GM12878 (cell line): Measurements from ENCODE around the gene CHD9. TPM values are rescaled to one million over a fixed set of nuclear protein-coding genes. Genes with fewer than 3 reads are reported as not detected.

Experiments used
- ATAC-seq: fragments of 200-7000 bp; cut with Tn5 transposase; 3 replicates; pipeline ENCODE4 v1.9.1; 2020; ENCODE audit warnings: mild to moderate bottlenecking, moderate library complexity
- BruUV-seq: library from RNA; stranded (reverse); fragments of 400-500 nt; replicated peaks from 2 replicates; lab custom pipeline; 2021; lab: Mats Ljungman, UMichigan
- CTCF ChIA-PET: fragments of 300-600 bp; sonication (Branson Sonifier 250); formaldehyde crosslinking; extraction: SDS; loops from one replicate; lab custom pipeline; 2021; ENCODE audit warnings: inconsistent platforms; lab: Yijun Ruan, JAX
- POLR2A ChIA-PET: fragments of 350-600 bp; formaldehyde crosslinking; extraction: SDS; loops from one replicate; lab custom pipeline; 2021; ENCODE audit warnings: inconsistent platforms; lab: Charles Lee
- RAD21 ChIA-PET: fragments of 300-600 bp; sonication (Branson Sonifier 250); formaldehyde crosslinking; loops from one replicate; lab custom pipeline; 2023; ENCODE audit warnings: antibody characterized with exemption; ENCODE audit not compliant: unreplicated experiment; lab: Charles Lee
- SMC1A ChIA-PET: fragments of 300-600 bp; sonication (Branson Sonifier 250); formaldehyde crosslinking; loops from one replicate; lab custom pipeline; 2023; ENCODE audit not compliant: unreplicated experiment, uncharacterized antibody; lab: Charles Lee
- DNase-seq: peaks from one replicate; pipeline ENCODE4 v3.0.0-alpha.2; 2011; ENCODE audit warnings: low read depth, low spot score
- FAIRE-seq: peaks from 3 replicates; lab custom pipeline; 2011; peaks lifted over from hg19 to GRCh38; lab: Jason Lieb, UNC
- H2AFZ ChIP-seq: 2 replicates; pipeline ENCODE4 v1.6.0; 2011; ENCODE audit warnings: low read depth, low read length, control low read depth; ENCODE audit not compliant: control insufficient read depth
- H3K27ac ChIP-seq: 2 replicates; pipeline ENCODE4 v1.5.1; 2011; ENCODE audit warnings: control low read depth; ENCODE audit not compliant: control insufficient read depth, insufficient read depth
- H3K27me3 ChIP-seq, 2 experiments: replicated peaks in 1 of 2; 2 replicates each; pipeline versions ENCODE4 v1.6.0 to v1.6.1; 2011; ENCODE audit warnings: low read length in 1 of 2; ENCODE audit not compliant: control insufficient read depth in 2 of 2, insufficient read depth in 2 of 2
- H3K36me3 ChIP-seq, 2 experiments: 2 replicates each; pipeline ENCODE4 v1.5.1; 2011; ENCODE audit warnings: low read length in 1 of 2; ENCODE audit not compliant: control insufficient read depth in 2 of 2, insufficient read depth in 2 of 2
- H3K4me1 ChIP-seq: 2 replicates; pipeline ENCODE4 v1.6.1; 2011; ENCODE audit warnings: mild to moderate bottlenecking, low read length, moderate library complexity, mixed read lengths; ENCODE audit not compliant: control insufficient read depth, insufficient read depth
- H3K4me2 ChIP-seq: 2 replicates; pipeline ENCODE4 v1.6.0; 2011; ENCODE audit warnings: control low read depth; ENCODE audit not compliant: control insufficient read depth, insufficient read depth
- H3K4me3 ChIP-seq: fragments of 200-600 bp; sonication (generic); 2 replicates; pipeline ENCODE4 v1.5.1; 2016
- H3K79me2 ChIP-seq: 2 replicates; pipeline ENCODE4 v1.6.0; 2011; ENCODE audit warnings: low read length; ENCODE audit not compliant: control insufficient read depth, insufficient read depth
- H3K9ac ChIP-seq: 2 replicates; pipeline ENCODE4 v1.8.0; 2011; ENCODE audit warnings: low read length, control low read depth, mixed read lengths; ENCODE audit not compliant: control insufficient read depth, insufficient read depth
- H3K9me3 ChIP-seq: replicated peaks from 3 replicates; pipeline ENCODE4 v1.5.1; 2011; ENCODE audit warnings: mild to moderate bottlenecking, low read length; ENCODE audit not compliant: control insufficient read depth, insufficient read depth
- H4K20me1 ChIP-seq: 2 replicates; pipeline ENCODE4 v1.6.0; 2011; ENCODE audit not compliant: control insufficient read depth, insufficient read depth
- ATF3 ChIP-seq: IDR thresholded peaks from 2 replicates; pipeline ENCODE4 v1.6.1; 2011; ENCODE audit warnings: low read depth, mild to moderate bottlenecking, low read length, moderate library complexity, borderline replicate concordance; ENCODE audit errors: extremely low read depth
- CHD1 ChIP-seq: IDR thresholded peaks from 2 replicates; pipeline ENCODE4 v1.6.1; 2012; ENCODE audit warnings: low read depth, low read length, improper control_type of control experiment
- EED ChIP-seq: sonication (generic); IDR thresholded peaks from 2 replicates; pipeline ENCODE4 v1.6.1; 2016; ENCODE audit warnings: antibody characterized with exemption, low read depth
- KAT2A ChIP-seq: conservative IDR thresholded peaks from 2 replicates; pipeline ENCODE4 v1.6.1; 2011; ENCODE audit warnings: low read depth, low read length; ENCODE audit not compliant: control insufficient read depth
- MTA2 ChIP-seq: fragments of 450-650 bp; IDR thresholded peaks from 2 replicates; pipeline ENCODE4 v1.6.1; 2016; ENCODE audit warnings: low read depth, mild to moderate bottlenecking, moderate library complexity
- SUZ12 ChIP-seq: fragments of 200-600 bp; sonication (generic); IDR thresholded peaks from one replicate; pipeline ENCODE4 v1.6.1; 2018; ENCODE audit warnings: antibody characterized with exemption, mild to moderate bottlenecking; ENCODE audit not compliant: unreplicated experiment
- ZNF384 ChIP-seq: IDR thresholded peaks from 2 replicates; pipeline ENCODE4 v1.6.1; 2012; ENCODE audit warnings: low read depth, mild to moderate bottlenecking, low read length, improper control_type of control experiment, borderline replicate concordance
- ZNF622 ChIP-seq: fragments of 450-650 bp; IDR thresholded peaks from 2 replicates; pipeline ENCODE4 v1.6.1; 2017; ENCODE audit warnings: mild to moderate bottlenecking, inconsistent platforms
- WGBS: methylation state at CpG from one replicate; pipeline ENCODE4 v1.1.6; 2016; ENCODE audit warnings: low lambda C conversion rate; ENCODE audit not compliant: insufficient replicate concordance, insufficient coverage; ENCODE audit errors: missing lambda C conversion rate; 5-methylcytosine and 5-hydroxymethylcytosine counted together
- in situ Hi-C: fragments of 300-500 bp; cut with MboI; formaldehyde crosslinking; loops from 9 replicates; pipeline ENCODE4 v1.14.3; 2018; ENCODE audit warnings: mixed read lengths
- intact Hi-C: fragments of 100-400 bp; cut with micrococcal nuclease; formaldehyde crosslinking; loops from one replicate; pipeline ENCODE4 v1.14.2; 2022; ENCODE audit not compliant: unreplicated experiment
- polyA plus RNA-seq, 11 experiments: library from polyadenylated mRNA; depleted of rRNA in 4 of 11; unstranded in 6 of 11; stranded (reverse) in 5 of 11; fragments of >200 nt; fragmentation: Nextera tagmentation in 4 of 11; fragmentation: Illumina TruSeq in 1 of 11; extraction: Ambion mirVana in 4 of 11; extraction: Trizol in 1 of 11; gene quantifications; 1 replicate in 1 of 11; 2 replicates in 10 of 11; pipeline versions ENCODE4 v1.2.1 to v1.2.3, GENCODE V29; 2011 to 2016; ENCODE audit warnings: inconsistent platforms in 2 of 11, missing spikeins in 2 of 11, low read depth in 1 of 11
- total RNA-seq, 4 experiments: library from RNA; depleted of rRNA in 3 of 4; stranded (reverse); fragments of >200 nt in 3 of 4; fragmentation: Illumina TruSeq in 1 of 4; extraction: Trizol in 1 of 4; gene quantifications; 2 replicates each; pipeline versions ENCODE4 v1.2.1 to v1.2.3, GENCODE V29; 2013 to 2021
- TF ChIP-seq, protein P1 (sequence below): IDR thresholded peaks from 2 replicates; pipeline ENCODE4 v1.6.1; 2011; ENCODE audit warnings: low read depth, low read length, improper control_type of control experiment, borderline replicate concordance

CHD9 gene
- total and polyA plus RNA-seq, 10 of the 15 experiments (the other 5 are each of a cell fraction or from before 2014, with no cell fraction given), result 29.2 to 95.7 (median 54.3) TPM

- TF ChIP-seq EED (no peak), KAT2A (no peak), ZNF622 (no peak), SUZ12 (no peak), MTA2 (no peak), CHD1 (no peak)
- TF ChIP-seq, protein P1, sequence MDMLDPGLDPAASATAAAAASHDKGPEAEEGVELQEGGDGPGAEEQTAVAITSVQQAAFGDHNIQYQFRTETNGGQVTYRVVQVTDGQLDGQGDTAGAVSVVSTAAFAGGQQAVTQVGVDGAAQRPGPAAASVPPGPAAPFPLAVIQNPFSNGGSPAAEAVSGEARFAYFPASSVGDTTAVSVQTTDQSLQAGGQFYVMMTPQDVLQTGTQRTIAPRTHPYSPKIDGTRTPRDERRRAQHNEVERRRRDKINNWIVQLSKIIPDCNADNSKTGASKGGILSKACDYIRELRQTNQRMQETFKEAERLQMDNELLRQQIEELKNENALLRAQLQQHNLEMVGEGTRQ, result no peak
These were observed 194.5 kb downstream of the CHD9 start (continued) for GRCh38 chr16:53249331-53249730.

DNA sequence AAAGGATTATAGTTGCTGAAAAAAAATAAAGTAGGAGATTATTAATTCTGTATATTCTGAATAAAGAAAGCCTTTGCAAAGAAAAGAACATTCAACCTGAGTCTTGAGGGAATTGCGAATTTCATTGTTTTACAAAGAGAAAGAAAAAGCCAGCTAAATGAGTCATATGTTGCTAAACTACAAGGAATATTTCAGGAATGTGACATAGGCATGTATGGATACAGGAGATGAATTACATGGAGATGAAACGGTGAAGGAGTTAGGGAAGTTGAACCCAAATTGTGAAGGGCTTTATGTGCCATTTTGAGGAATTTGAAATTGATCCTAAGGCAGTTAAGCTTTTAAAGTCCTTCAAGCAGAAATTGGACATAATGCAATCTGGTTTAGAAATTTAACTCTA, 202.2 kb downstream of the CHD9 start:
- ChIA-PET POLR2A (no interaction called here), CTCF (interaction anchor here (1.2 kb wide), 1 partner anchor 13 kb away, joined by 3 read pairs; no protein-coding TSS in a partner anchor), SMC1A (interaction anchor here (1.2 kb wide), 1 partner anchor 17 kb away, joined by 5 read pairs; no protein-coding TSS in a partner anchor), RAD21 (no interaction called here)
- DNase-seq (no peak), ATAC-seq (no peak), FAIRE-seq (no peak)
- TF ChIP-seq ATF3 (no peak), ZNF384 (no peak)
- H3K27me3 ChIP-seq, result no peaks in the 10 kb centered on the region
- no peaks in the 10 kb centered on the region for H4K20me1 ChIP-seq
- no peak overlapping the region for H3K27ac ChIP-seq
- in situ Hi-C loops, result no loop called here
- WGBS, result 97% methylated on average over 2 of the region's 2 CpGs
- H2AFZ ChIP-seq, result no peak overlapping the region
- intact Hi-C loops, result no loop called here
- no peaks in the 10 kb centered on the region for H3K4me1 ChIP-seq
- peaks cover 0 to 29% of the 10 kb centered on the region in 2 experiments for H3K36me3 ChIP-seq
- H3K9ac ChIP-seq, result no peak overlapping the region
- no TSS peak for BruUV-seq
- H3K79me2 ChIP-seq, result no peaks in the 10 kb centered on the region
- no peaks in the 10 kb centered on the region; the same call in 2 of the 3 replicates for H3K9me3 ChIP-seq
- H3K4me3 ChIP-seq, result no peak overlapping the region
- H3K4me2 ChIP-seq, result no peak overlapping the region
